C4-2B (cell line): ENCODE results near the gene FAM174C.
A peak's percentile ranks its signal among the peaks of the same experiment; 100 is the strongest.

Experiments
- H3K27ac ChIP-seq: fragments of 450-650 bp; 2 replicates; pipeline ENCODE4 v1.5.1; 2017
- CTCF ChIP-seq: fragments of 450-650 bp; conservative IDR thresholded peaks from 2 replicates; pipeline ENCODE4 v1.5.1; 2017; ENCODE audit warnings: mild to moderate bottlenecking
- ZFX ChIP-seq: fragments of 450-650 bp; IDR thresholded peaks from 2 replicates; pipeline ENCODE4 v1.6.1; 2017

The FAM174C gene

GRCh38 chr19:1234955-1235380 lies 40.4 kb upstream of the FAM174C start:
- TF ChIP-seq CTCF (no peak), ZFX (no peak)
- H3K27ac ChIP-seq = no peak overlapping the region

DNA sequence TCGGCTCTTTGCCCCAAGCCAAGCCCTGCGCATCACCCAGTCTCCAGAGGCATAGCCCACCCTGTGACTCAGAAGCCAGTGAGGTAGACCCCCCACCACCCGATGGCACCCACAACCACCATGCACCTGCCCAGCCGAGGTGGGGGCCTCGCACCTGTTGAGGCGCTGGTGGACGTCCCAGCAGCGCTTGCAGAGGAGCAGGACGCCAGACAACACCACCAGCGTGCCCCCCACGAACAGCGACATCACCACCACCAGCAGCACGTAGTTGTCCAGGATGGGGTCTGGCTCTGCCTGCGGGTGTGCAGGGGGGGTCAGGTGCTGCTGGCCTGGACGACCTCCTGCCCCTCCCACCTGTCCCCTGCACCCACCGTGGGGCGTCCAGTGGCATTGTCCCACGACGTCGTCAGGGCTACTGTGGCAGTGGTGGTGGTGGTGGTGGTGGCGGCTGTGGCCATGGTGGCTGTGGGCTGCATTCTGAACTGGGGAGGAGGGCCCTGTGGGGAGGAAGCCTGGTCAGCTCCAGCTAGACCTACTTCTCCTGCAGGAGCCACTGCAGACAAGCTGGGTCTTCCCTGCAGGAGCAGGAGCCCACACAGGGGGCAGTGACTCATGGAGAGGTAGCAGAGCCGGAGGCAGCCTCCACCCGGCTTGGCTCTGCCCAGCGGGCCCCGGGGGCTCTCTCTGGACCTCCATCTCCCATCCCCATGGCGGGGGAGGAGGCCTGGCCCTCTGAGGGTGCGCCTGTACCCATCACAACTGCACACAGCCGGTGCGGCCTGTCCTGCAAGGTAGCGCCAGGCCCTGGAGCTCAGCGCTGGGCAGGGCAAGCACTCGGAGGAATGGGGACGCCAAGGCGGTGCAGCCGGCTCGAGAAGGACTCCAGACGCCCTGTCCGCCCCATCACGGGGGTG lies 39.4 kb upstream of the FAM174C start:
- H3K27ac ChIP-seq = no peak overlapping the region
- TF ChIP-seq CTCF (no peak), ZFX (no peak)

DNA sequence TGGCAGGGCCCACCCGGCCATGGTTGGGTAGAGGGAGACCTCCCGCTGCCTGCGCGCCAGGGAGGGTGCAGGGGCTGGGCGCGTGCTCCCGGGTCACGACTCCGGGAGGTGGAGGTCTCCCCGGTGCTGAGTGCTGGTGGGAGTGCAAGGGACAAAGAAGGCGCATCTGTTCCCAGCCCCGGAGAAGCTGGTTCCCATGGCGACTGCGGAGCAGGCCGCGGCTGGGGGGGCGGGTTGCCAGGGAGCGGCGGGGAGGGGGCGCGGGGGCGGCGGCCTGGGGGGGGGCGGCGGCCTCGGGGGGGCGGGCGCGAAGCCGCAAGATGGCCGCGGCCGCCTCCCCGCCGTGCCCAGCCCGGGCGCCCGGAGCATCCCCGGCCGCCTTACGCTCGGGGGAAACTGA lies 38.8 kb upstream of the FAM174C start:
- no peak for TF ChIP-seq CTCF
- TF ChIP-seq ZFX = no peak
- peak overlapping the region; percentile 54; the same call in 1 of the 2 replicates for H3K27ac ChIP-seq

DNA sequence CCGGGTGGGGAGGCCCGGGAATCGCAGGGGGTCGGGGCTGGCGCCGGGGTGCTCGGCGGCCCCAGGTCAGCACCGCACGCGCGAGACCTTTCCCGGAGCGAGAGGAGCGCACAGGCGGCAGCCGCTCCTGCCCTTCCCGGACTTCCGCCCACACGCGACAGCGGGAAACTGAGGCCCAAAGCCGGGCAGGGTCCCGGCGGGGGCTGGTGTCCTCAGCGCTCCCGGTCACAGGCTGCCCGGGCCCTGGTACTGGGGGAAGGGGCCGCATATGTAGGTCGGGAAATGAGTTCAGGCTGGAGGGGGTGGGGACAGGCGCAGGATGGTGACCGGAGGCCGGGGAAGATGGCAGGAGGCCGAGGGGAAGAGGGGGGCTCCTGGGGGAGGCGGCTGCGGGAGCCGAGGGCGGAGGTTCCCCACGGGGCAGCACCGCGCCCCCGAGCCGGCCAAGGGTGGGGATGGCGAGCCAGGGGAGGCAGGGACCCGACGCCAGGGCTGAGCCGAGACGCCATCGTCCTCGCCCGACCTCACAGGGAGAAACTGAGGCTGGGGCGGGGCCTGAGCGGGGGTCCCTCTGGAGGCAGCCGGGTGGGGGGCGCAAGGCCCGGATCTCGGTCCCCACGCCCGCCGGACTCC lies 38.2 kb upstream of the FAM174C start:
- TF ChIP-seq CTCF = no peak
- TF ChIP-seq ZFX = 0 out of 2 replicates have a peak, but pooled peaks have one; percentile 5
- peak overlapping the region; percentile 54 for H3K27ac ChIP-seq

- no peak for TF ChIP-seq CTCF
- TF ChIP-seq ZFX = no peak
- peak within 1 kb of the TSS; percentile 54 for H3K27ac ChIP-seq
Measured at GRCh38 chr19:1237754-1238368, 37.5 kb upstream of the FAM174C start, which contains the start of gene CBARP. Gene CBARP, minus strand, starts transcription at chr19:1238005. Its CDS starts 1,905 bp downstream, at chr19:1236100.

- TF ChIP-seq CTCF (no peak), ZFX (no peak)
- peak overlapping the region; percentile 54; the same call in 1 of the 2 replicates for H3K27ac ChIP-seq
Measured at GRCh38 chr19:1238369-1239303, 36.7 kb upstream of the FAM174C start.
